OCI-LY7 (cell line): ENCODE results near the gene CCDC186. TPM values are rescaled to one million over a fixed set of nuclear protein-coding genes. Genes with fewer than 3 reads are reported as not detected.

Experiments used
- BruUV-seq: library from RNA; stranded (reverse); fragments of 400-500 nt; replicated peaks from 2 replicates; lab custom pipeline; 2021; lab: Mats Ljungman, UMichigan
- CTCF ChIA-PET: fragments of 300-600 bp; sonication (Branson Sonifier 250); formaldehyde crosslinking; loops from one replicate; lab custom pipeline; 2022; ENCODE audit warnings: antibody characterized with exemption; ENCODE audit not compliant: unreplicated experiment; lab: Charles Lee
- POLR2A ChIA-PET: fragments of 300-600 bp; sonication (Branson Sonifier 250); formaldehyde crosslinking; loops from one replicate; lab custom pipeline; 2022; ENCODE audit warnings: antibody characterized with exemption; lab: Charles Lee
- DNase-seq: peaks from one replicate; pipeline ENCODE4 v3.0.0-alpha.2; 2015; ENCODE audit warnings: low spot score
- H2AFZ ChIP-seq: fragments of 200-600 bp; sonication (generic), shearing (Covaris generic); 2 replicates; pipeline ENCODE4 v1.6.1; 2014; ENCODE audit warnings: mild to moderate bottlenecking, antibody characterized with exemption, low read length, moderate library complexity
- H3K27ac ChIP-seq: fragments of 200-600 bp; sonication (generic); 2 replicates; pipeline ENCODE4 v1.5.1; 2014; ENCODE audit warnings: mixed run types, low read depth, mild to moderate bottlenecking, moderate library complexity, low read length, inconsistent platforms; ENCODE audit not compliant: poor library complexity, severe bottlenecking
- H3K36me3 ChIP-seq: fragments of 200-600 bp; sonication (generic); 2 replicates; pipeline ENCODE4 v1.6.1; 2014; ENCODE audit warnings: mild to moderate bottlenecking, antibody characterized with exemption, low read length, moderate library complexity, mixed read lengths; ENCODE audit not compliant: insufficient read depth
- H3K4me1 ChIP-seq: fragments of 200-600 bp; sonication (generic); 2 replicates; pipeline ENCODE4 v1.5.1; 2014; ENCODE audit warnings: mild to moderate bottlenecking, low read length; ENCODE audit not compliant: insufficient read depth, poor library complexity, severe bottlenecking
- H3K4me2 ChIP-seq: fragments of 200-600 bp; sonication (generic); 2 replicates; pipeline ENCODE4 v1.6.1; 2014; ENCODE audit warnings: mild to moderate bottlenecking, low read length
- H3K4me3 ChIP-seq: fragments of 200-600 bp; sonication (generic); 2 replicates; pipeline ENCODE4 v1.5.1; 2014; ENCODE audit warnings: mild to moderate bottlenecking, low read depth, low read length; ENCODE audit not compliant: poor library complexity, severe bottlenecking
- H3K79me2 ChIP-seq: fragments of 200-600 bp; sonication (generic); 2 replicates; pipeline ENCODE4 v1.6.1; 2016; ENCODE audit warnings: low read depth, mild to moderate bottlenecking, low read length, moderate library complexity, mixed read lengths; ENCODE audit not compliant: insufficient read depth
- H3K9me2 ChIP-seq: fragments of 200-600 bp; sonication (generic); 2 replicates; pipeline ENCODE4 v1.6.1; 2016; ENCODE audit warnings: mild to moderate bottlenecking, low read length, mixed read lengths; ENCODE audit not compliant: insufficient read depth
- H3K9me3 ChIP-seq: fragments of 200-600 bp; sonication (generic); 2 replicates; pipeline ENCODE4 v1.6.1; 2014; ENCODE audit warnings: mild to moderate bottlenecking, mixed run types, low read length, mixed read lengths
- H4K20me1 ChIP-seq: fragments of 200-600 bp; sonication (generic); 2 replicates; pipeline ENCODE4 v1.6.1; 2014; ENCODE audit warnings: mild to moderate bottlenecking, antibody characterized with exemption, low read length, moderate library complexity, mixed read lengths; ENCODE audit not compliant: insufficient read depth
- CTCF ChIP-seq: fragments of 200-600 bp; sonication (generic); conservative IDR thresholded peaks from 2 replicates; pipeline ENCODE4 v1.5.1; 2014; ENCODE audit warnings: mild to moderate bottlenecking, antibody characterized with exemption, low read length, moderate library complexity, mixed read lengths
- EZH2phosphoT487 ChIP-seq: fragments of 200-600 bp; sonication (generic); IDR thresholded peaks from 2 replicates; pipeline ENCODE4 v1.6.1; 2018; ENCODE audit warnings: low read depth, borderline replicate concordance, mild to moderate bottlenecking, mixed run types, antibody characterized with exemption, low read length, moderate library complexity, mixed read lengths
- intact Hi-C: fragments of 100-400 bp; cut with micrococcal nuclease; formaldehyde crosslinking; loops from one replicate; pipeline ENCODE4 v1.10.0; 2022; ENCODE audit not compliant: unreplicated experiment
- total RNA-seq, 2 experiments: library from RNA; depleted of rRNA in 1 of 2; stranded (reverse); fragments of >200 nt in 1 of 2; shearing (Covaris generic) in 1 of 2; gene quantifications; 2 replicates each; pipeline ENCODE4 v1.2.3, GENCODE V29; 2014 to 2022

Gene CCDC186
- total RNA-seq, 2 experiments from 2014 or later: 5.3 to 13.1 TPM

GRCh38 chr10:114083040-114083439 lies 91.0 kb downstream of the CCDC186 start:
- Histone ChIP-seq H3K4me2 (no peak overlapping the region), H3K9me2 (no peaks in the 10 kb centered on the region), H2AFZ (peak overlapping the region; percentile 8; the same call in 1 of the 2 replicates), H3K27ac (no peak overlapping the region), H3K4me3 (no peak overlapping the region), H3K36me3 (no peaks in the 10 kb centered on the region), H3K79me2 (no peaks in the 10 kb centered on the region), H3K9me3 (no peaks in the 10 kb centered on the region), H3K4me1 (no peaks in the 10 kb centered on the region), H4K20me1 (no peaks in the 10 kb centered on the region)
- TF ChIP-seq CTCF: no peak
- TF ChIP-seq EZH2phosphoT487: no peak
- ChIA-PET CTCF (interaction anchor here (1.4 kb wide), 1 partner anchor 10 kb away, joined by 4 read pairs; no protein-coding TSS in a partner anchor), POLR2A (interaction anchor here (1.4 to 4.1 kb wide), 2 partner anchors 11 to 25 kb away, joined by 4 to 15 read pairs; no protein-coding TSS in a partner anchor)
- no peak for DNase-seq
- no TSS peak for BruUV-seq
- intact Hi-C loops: no loop called here

GRCh38 chr10:114081911-114082583 lies 92.0 kb downstream of the CCDC186 start:
- no peaks in the 10 kb centered on the region for H3K79me2 ChIP-seq
- ChIA-PET CTCF (interaction anchor here (1.4 kb wide), 1 partner anchor 9 kb away, joined by 4 read pairs; no protein-coding TSS in a partner anchor), POLR2A (interaction anchor here (0.7 to 4.1 kb wide), 3 partner anchors 10 to 24 kb away, joined by 3 to 15 read pairs (median 4); no protein-coding TSS in a partner anchor)
- H3K4me3 ChIP-seq: no peak overlapping the region
- H3K27ac ChIP-seq: no peak overlapping the region
- H4K20me1 ChIP-seq: no peaks in the 10 kb centered on the region
- no peaks in the 10 kb centered on the region for H3K36me3 ChIP-seq
- DNase-seq: no peak
- H3K9me2 ChIP-seq: no peaks in the 10 kb centered on the region
- no peaks in the 10 kb centered on the region for H3K4me1 ChIP-seq
- intact Hi-C loops: no loop called here
- no peak for TF ChIP-seq EZH2phosphoT487
- TF ChIP-seq CTCF: no peak
- H3K4me2 ChIP-seq: no peak overlapping the region
- H2AFZ ChIP-seq: no peak overlapping the region
- no peaks in the 10 kb centered on the region for H3K9me3 ChIP-seq
- BruUV-seq: no TSS peak

GRCh38 chr10:114079421-114079820 lies 94.6 kb downstream of the CCDC186 start:
- Histone ChIP-seq H3K9me2 (no peaks in the 10 kb centered on the region), H2AFZ (no peak overlapping the region), H3K4me1 (no peaks in the 10 kb centered on the region), H3K27ac (no peak overlapping the region), H3K36me3 (no peaks in the 10 kb centered on the region), H4K20me1 (no peaks in the 10 kb centered on the region), H3K9me3 (no peaks in the 10 kb centered on the region), H3K4me2 (no peak overlapping the region), H3K79me2 (no peaks in the 10 kb centered on the region), H3K4me3 (no peak overlapping the region)
- intact Hi-C loops: no loop called here
- CTCF ChIA-PET: no interaction called here
- DNase-seq: no peak
- BruUV-seq: no TSS peak
- no peak for TF ChIP-seq EZH2phosphoT487
- POLR2A ChIA-PET: interaction anchor here (0.6 to 1.2 kb wide), 2 partner anchors 16 to 19 kb away, joined by 4 to 5 read pairs; no protein-coding TSS in a partner anchor
